Bronchial epithelial cell (primary cell): Measurements from ENCODE around the gene IL13RA2. TPM values are rescaled to one million over a fixed set of nuclear protein-coding genes. Genes with fewer than 3 reads are reported as not detected.
A peak's percentile ranks its signal among the peaks of the same experiment; 100 is the strongest.

Source experiments
- DNase-seq: peaks from one replicate; pipeline ENCODE4 v3.0.0-alpha.2; 2010; ENCODE audit warnings: low read depth
- FAIRE-seq: peaks from 2 replicates; lab custom pipeline; 2011; peaks lifted over from hg19 to GRCh38; lab: Jason Lieb, UNC
- H3K27me3 ChIP-seq: 2 replicates; pipeline ENCODE4 v1.5.1; 2011; ENCODE audit warnings: low read length; ENCODE audit not compliant: control insufficient read depth, insufficient read depth
- H3K36me3 ChIP-seq: 2 replicates; pipeline ENCODE4 v1.5.1; 2011; ENCODE audit warnings: low read length; ENCODE audit not compliant: control insufficient read depth, insufficient read depth
- H3K4me3 ChIP-seq: 2 replicates; pipeline ENCODE4 v1.5.1; 2011; ENCODE audit warnings: mild to moderate bottlenecking, low read depth, low read length, control low read depth
- total RNA-seq: library from RNA; depleted of rRNA; stranded (reverse); fragments of >200 nt; gene quantifications from 2 replicates; pipeline ENCODE4 v1.2.1, GENCODE V29; 2014
- TF ChIP-seq, protein P1 (sequence below): IDR thresholded peaks from 2 replicates; pipeline ENCODE4 v1.5.1; 2011; ENCODE audit warnings: mild to moderate bottlenecking, moderate library complexity, low read length, control low read depth, inconsistent platforms; ENCODE audit not compliant: insufficient read depth, severe bottlenecking

IL13RA2 gene, protein sequence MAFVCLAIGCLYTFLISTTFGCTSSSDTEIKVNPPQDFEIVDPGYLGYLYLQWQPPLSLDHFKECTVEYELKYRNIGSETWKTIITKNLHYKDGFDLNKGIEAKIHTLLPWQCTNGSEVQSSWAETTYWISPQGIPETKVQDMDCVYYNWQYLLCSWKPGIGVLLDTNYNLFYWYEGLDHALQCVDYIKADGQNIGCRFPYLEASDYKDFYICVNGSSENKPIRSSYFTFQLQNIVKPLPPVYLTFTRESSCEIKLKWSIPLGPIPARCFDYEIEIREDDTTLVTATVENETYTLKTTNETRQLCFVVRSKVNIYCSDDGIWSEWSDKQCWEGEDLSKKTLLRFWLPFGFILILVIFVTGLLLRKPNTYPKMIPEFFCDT
- total RNA-seq, result 15.4 and 17.1 TPM in 2 replicates

GRCh38 chrX:115017455-115017854 is at the start of gene IL13RA2:
IL13RA2 (minus strand) TSS chrX:115017616; CDS start chrX:115017269, 347 bp downstream.
- Histone ChIP-seq H3K36me3 (no peaks in the 10 kb centered on the region), H3K27me3 (no peaks in the 10 kb centered on the region), H3K4me3 (no peak within 1 kb of the TSS)
- TF ChIP-seq, protein P1, sequence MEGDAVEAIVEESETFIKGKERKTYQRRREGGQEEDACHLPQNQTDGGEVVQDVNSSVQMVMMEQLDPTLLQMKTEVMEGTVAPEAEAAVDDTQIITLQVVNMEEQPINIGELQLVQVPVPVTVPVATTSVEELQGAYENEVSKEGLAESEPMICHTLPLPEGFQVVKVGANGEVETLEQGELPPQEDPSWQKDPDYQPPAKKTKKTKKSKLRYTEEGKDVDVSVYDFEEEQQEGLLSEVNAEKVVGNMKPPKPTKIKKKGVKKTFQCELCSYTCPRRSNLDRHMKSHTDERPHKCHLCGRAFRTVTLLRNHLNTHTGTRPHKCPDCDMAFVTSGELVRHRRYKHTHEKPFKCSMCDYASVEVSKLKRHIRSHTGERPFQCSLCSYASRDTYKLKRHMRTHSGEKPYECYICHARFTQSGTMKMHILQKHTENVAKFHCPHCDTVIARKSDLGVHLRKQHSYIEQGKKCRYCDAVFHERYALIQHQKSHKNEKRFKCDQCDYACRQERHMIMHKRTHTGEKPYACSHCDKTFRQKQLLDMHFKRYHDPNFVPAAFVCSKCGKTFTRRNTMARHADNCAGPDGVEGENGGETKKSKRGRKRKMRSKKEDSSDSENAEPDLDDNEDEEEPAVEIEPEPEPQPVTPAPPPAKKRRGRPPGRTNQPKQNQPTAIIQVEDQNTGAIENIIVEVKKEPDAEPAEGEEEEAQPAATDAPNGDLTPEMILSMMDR, result no peak
- no peak for DNase-seq
- FAIRE-seq, result no peak

- H3K36me3 ChIP-seq, result no peaks in the 10 kb centered on the region
- DNase-seq (peak; percentile 82), FAIRE-seq (no peak)
- no peaks in the 10 kb centered on the region for H3K27me3 ChIP-seq
- TF ChIP-seq, protein P1, result no peak
- no peak overlapping the region for H3K4me3 ChIP-seq
Observed at GRCh38 chrX:115065304-115065703, 47.9 kb upstream of the IL13RA2 start.

DNA sequence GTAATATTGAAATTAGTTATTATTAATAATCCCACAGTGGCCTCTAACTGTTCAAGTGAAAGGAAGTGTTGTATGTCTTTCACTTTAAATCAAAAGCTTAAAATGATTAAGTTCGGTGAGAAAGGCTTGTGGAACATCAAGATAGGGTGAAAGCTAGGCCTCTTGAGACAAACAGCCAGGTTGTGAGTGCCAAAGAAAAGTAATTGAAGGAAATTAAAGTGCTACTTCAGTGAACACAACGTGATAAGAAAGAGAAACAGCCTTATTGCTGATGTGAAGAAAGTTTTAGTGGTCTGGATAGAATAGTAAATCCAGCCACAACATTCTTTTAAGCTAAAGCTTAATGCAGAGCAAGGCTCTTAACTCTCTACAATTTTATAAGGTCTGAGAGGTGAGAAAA is 42.6 kb upstream of the IL13RA2 start:
- TF ChIP-seq, protein P1, result no peak
- no peak overlapping the region for H3K4me3 ChIP-seq
- FAIRE-seq (no peak), DNase-seq (no peak)
- H3K36me3 ChIP-seq, result no peaks in the 10 kb centered on the region
- H3K27me3 ChIP-seq, result no peaks in the 10 kb centered on the region

DNA sequence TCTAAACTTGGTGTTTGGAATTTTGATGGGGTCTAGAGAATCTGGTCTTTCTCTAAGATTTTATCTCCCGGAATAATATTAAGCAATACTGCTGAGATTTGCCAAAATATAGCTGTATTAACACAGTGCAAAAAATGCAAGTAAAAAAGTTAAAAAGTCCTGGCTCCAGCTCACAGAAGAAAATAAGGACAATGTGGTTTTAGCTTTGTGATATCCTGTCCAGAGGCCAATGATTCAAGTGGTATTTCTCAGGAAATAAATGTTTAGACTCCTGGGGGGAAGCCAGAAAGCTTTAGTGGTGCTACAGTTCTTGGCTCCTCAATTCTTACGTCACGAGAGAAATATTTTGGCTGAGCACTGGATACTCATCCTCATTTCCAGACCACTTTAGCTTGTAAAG is 40.9 kb upstream of the IL13RA2 start:
- TF ChIP-seq, protein P1, result no peak
- Histone ChIP-seq H3K36me3 (no peaks in the 10 kb centered on the region), H3K4me3 (no peak overlapping the region), H3K27me3 (no peaks in the 10 kb centered on the region)
- peak; percentile 22 for DNase-seq
- FAIRE-seq, result no peak

- peak; percentile 73 for DNase-seq
- TF ChIP-seq, protein P1, result no peak
- Histone ChIP-seq H3K4me3 (no peak overlapping the region), H3K36me3 (no peaks in the 10 kb centered on the region), H3K27me3 (no peaks in the 10 kb centered on the region)
- FAIRE-seq, result no peak
Observed at GRCh38 chrX:115054876-115055275, 37.5 kb upstream of the IL13RA2 start.
